Measurements from ENCODE around the gene HYAL3. TPM values are rescaled to one million over a fixed set of nuclear protein-coding genes. Genes with fewer than 3 reads are reported as not detected.

The HYAL3 gene
- total and polyA plus RNA-seq, 2 donors (not counting 1 experiment from before 2014, with no cell fraction given): 3.2 to 7.4 TPM

DNA sequence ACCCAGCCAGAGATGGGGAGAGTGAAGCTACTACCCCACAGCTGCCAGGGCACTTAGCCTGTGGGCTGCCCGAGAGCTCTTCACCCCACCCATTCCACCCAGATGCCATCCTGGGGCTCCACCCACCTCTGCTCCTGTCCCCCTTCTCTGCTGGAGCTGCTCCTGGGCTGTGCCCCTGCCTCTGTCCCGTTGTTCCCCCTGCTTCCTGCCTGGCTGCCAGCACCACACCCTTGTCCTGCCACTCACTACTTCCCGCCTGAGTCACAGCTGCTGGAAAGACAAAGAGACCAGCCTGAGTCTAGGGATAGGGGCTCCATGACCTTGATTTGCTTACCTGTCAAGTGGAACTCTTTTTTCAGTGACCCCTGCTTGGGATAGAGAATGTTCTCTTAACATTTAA is 50.8 kb downstream of the HYAL3 start:
- no peaks in the 10 kb centered on the region for H3K27me3 ChIP-seq (ENCODE audit: control insufficient read depth, insufficient read depth, low read length)
- peaks cover 2% of the 10 kb centered on the region for H4K20me1 ChIP-seq (ENCODE audit: control insufficient read depth, extremely low read depth, insufficient read depth, low read length)
- peaks cover 14% of the 10 kb centered on the region for H3K36me3 ChIP-seq (ENCODE audit: control insufficient read depth, insufficient read depth, low read length)
- H3K4me1 ChIP-seq (ENCODE audit: control insufficient read depth, extremely low read depth, insufficient read depth, low read length): peaks cover 51% of the 10 kb centered on the region
- H3K27ac ChIP-seq (ENCODE audit: insufficient read depth, low read length): peak overlapping the region; percentile 34
- no peak overlapping the region for H3K4me2 ChIP-seq (ENCODE audit: extremely low read depth, insufficient read depth, low read length)
- DNase-seq (ENCODE audit: low read depth in 2 of 2): peak in 1 of 2 donors; percentile 39
- H3K4me3 ChIP-seq (replicated peaks in 1 of 4; ENCODE audit: control extremely low read depth in 1 of 4, insufficient read depth in 1 of 4, low read depth in 3 of 4, low read length in 4 of 4): no peak overlapping the region
- no peak for TF ChIP-seq EZH2 (IDR thresholded peaks at IDR 0.05; ENCODE audit: low read length, missing control alignments)
- TF ChIP-seq, protein P1, sequence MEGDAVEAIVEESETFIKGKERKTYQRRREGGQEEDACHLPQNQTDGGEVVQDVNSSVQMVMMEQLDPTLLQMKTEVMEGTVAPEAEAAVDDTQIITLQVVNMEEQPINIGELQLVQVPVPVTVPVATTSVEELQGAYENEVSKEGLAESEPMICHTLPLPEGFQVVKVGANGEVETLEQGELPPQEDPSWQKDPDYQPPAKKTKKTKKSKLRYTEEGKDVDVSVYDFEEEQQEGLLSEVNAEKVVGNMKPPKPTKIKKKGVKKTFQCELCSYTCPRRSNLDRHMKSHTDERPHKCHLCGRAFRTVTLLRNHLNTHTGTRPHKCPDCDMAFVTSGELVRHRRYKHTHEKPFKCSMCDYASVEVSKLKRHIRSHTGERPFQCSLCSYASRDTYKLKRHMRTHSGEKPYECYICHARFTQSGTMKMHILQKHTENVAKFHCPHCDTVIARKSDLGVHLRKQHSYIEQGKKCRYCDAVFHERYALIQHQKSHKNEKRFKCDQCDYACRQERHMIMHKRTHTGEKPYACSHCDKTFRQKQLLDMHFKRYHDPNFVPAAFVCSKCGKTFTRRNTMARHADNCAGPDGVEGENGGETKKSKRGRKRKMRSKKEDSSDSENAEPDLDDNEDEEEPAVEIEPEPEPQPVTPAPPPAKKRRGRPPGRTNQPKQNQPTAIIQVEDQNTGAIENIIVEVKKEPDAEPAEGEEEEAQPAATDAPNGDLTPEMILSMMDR (conservative IDR thresholded peaks at IDR 0.05 in 1 of 2, IDR thresholded peaks at IDR 0.05 in 1 of 2; ENCODE audit: low read depth in 1 of 2, low read length in 2 of 2): no peak
- no peak overlapping the region for H2AFZ ChIP-seq (ENCODE audit: low read length)
- H3K9me3 ChIP-seq (ENCODE audit: control insufficient read depth, insufficient read depth, low read depth, low read length): no peaks in the 10 kb centered on the region
- H3K79me2 ChIP-seq (ENCODE audit: control insufficient read depth, insufficient read depth, low read length): peaks cover 92% of the 10 kb centered on the region
- no peak overlapping the region for H3K9ac ChIP-seq (ENCODE audit: insufficient read depth, low read length)

DNA sequence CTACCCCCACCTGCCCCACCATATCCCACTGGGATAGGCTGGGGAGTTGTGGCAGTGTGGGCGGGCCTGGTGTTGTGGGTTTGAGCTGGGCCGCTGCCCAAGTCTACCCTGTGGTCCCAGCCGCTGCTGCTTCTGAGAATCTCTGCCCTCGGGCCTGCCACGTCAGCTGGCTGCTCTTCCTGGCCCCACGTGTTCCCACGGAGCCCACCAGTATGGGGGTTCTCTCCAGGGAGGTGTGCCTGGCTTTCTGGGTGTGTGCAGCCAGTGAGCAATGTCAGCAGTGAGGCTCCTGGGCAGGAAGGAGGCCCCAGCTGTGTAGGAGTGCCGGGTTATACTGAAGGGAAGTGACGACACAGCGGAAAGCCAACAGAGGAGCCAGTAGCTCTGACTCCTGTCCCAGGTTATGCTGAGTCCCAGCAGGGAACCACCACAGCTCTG is 52.7 kb downstream of the HYAL3 start:
- Histone ChIP-seq H3K9ac (ENCODE audit: insufficient read depth, low read length) (no peak overlapping the region), H3K36me3 (ENCODE audit: control insufficient read depth, insufficient read depth, low read length) (peaks cover 4% of the 10 kb centered on the region), H4K20me1 (ENCODE audit: control insufficient read depth, extremely low read depth, insufficient read depth, low read length) (no peaks in the 10 kb centered on the region), H3K27ac (ENCODE audit: insufficient read depth, low read length) (peak overlapping the region; percentile 75), H3K4me1 (ENCODE audit: control insufficient read depth, extremely low read depth, insufficient read depth, low read length) (peaks cover 55% of the 10 kb centered on the region), H2AFZ (ENCODE audit: low read length) (no peak overlapping the region), H3K4me2 (ENCODE audit: extremely low read depth, insufficient read depth, low read length) (peak overlapping the region; percentile 73), H3K4me3 (replicated peaks in 1 of 4; ENCODE audit: control extremely low read depth in 1 of 4, insufficient read depth in 1 of 4, low read depth in 3 of 4, low read length in 4 of 4) (peak overlapping the region in 1 of 4 experiments; percentile 52), H3K79me2 (ENCODE audit: control insufficient read depth, insufficient read depth, low read length) (peaks cover 95% of the 10 kb centered on the region), H3K27me3 (ENCODE audit: control insufficient read depth, insufficient read depth, low read length) (no peaks in the 10 kb centered on the region), H3K9me3 (ENCODE audit: control insufficient read depth, insufficient read depth, low read depth, low read length) (no peaks in the 10 kb centered on the region)
- TF ChIP-seq EZH2 (IDR thresholded peaks at IDR 0.05; ENCODE audit: low read length, missing control alignments): no peak
- TF ChIP-seq, protein P1 (conservative IDR thresholded peaks at IDR 0.05 in 1 of 2, IDR thresholded peaks at IDR 0.05 in 1 of 2; ENCODE audit: low read depth in 1 of 2, low read length in 2 of 2): no peak
- DNase-seq (ENCODE audit: low read depth in 2 of 2): peak; percentile 76 to 97

DNA sequence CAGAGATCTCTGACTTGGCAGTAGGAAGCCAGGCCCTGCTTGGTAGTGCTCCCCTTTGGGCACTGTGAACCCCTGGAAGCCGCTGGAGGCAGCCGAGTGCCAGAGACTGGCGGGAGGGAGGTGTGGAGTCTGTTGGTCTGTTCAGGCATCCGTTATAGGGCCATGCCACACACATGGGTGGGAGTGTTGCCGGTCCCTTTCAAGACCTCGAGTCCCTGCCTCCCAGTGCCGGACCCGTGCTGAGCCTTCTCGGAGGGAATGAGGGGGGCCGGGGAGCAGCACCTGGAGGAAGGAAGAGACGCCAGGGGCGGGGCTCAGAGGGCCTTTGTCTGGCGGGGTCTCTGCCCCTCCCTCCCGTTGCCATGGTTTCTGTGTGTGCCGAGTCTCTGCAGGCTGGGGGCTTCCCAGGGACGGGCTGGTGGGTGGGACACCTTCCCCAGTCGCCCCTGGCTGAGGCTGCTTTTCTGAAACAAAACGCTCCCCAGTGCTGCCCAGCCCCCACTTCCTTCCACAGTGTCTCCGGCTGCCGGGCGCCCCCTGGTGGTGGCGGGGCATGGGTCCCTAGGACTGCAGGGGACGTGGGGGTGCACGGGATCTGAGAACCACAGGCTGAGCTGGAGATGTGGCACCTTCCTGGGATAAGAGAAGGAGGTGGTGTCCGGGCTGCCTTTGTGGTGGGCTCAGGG is 53.2 kb downstream of the HYAL3 start:
- H4K20me1 ChIP-seq (ENCODE audit: control insufficient read depth, extremely low read depth, insufficient read depth, low read length): no peaks in the 10 kb centered on the region
- no peak overlapping the region for H2AFZ ChIP-seq (ENCODE audit: low read length)
- no peaks in the 10 kb centered on the region for H3K9me3 ChIP-seq (ENCODE audit: control insufficient read depth, insufficient read depth, low read depth, low read length)
- peaks cover 4% of the 10 kb centered on the region for H3K36me3 ChIP-seq (ENCODE audit: control insufficient read depth, insufficient read depth, low read length)
- H3K27me3 ChIP-seq (ENCODE audit: control insufficient read depth, insufficient read depth, low read length): no peaks in the 10 kb centered on the region
- peaks cover 95% of the 10 kb centered on the region for H3K79me2 ChIP-seq (ENCODE audit: control insufficient read depth, insufficient read depth, low read length)
- peaks cover 57% of the 10 kb centered on the region for H3K4me1 ChIP-seq (ENCODE audit: control insufficient read depth, extremely low read depth, insufficient read depth, low read length)
- TF ChIP-seq EZH2 (IDR thresholded peaks at IDR 0.05; ENCODE audit: low read length, missing control alignments): no peak
- TF ChIP-seq, protein P1 (conservative IDR thresholded peaks at IDR 0.05 in 1 of 2, IDR thresholded peaks at IDR 0.05 in 1 of 2; ENCODE audit: low read depth in 1 of 2, low read length in 2 of 2): peak; percentile 94 to 98
- peak overlapping the region; percentile 55 for H3K9ac ChIP-seq (ENCODE audit: insufficient read depth, low read length)
- DNase-seq (ENCODE audit: low read depth in 2 of 2): peak; percentile 34 to 83
- peak overlapping the region; percentile 9 to 52 (median 36) for H3K4me3 ChIP-seq (replicated peaks in 1 of 4; ENCODE audit: control extremely low read depth in 1 of 4, insufficient read depth in 1 of 4, low read depth in 3 of 4, low read length in 4 of 4)
- H3K4me2 ChIP-seq (ENCODE audit: extremely low read depth, insufficient read depth, low read length): peak overlapping the region; percentile 85
- peak overlapping the region; percentile 75 for H3K27ac ChIP-seq (ENCODE audit: insufficient read depth, low read length)

All from fibroblast of lung (primary cell).